ENCODE measurements around the gene TTC28.
A peak's percentile ranks its signal among the peaks of the same experiment; 100 is the strongest.
"Not testable (repeated sequence)": the region's sequence is repeated elsewhere in the genome, so short reads cannot be mapped to it uniquely, and the experiment has no call there.

TTC28 gene

DNA sequence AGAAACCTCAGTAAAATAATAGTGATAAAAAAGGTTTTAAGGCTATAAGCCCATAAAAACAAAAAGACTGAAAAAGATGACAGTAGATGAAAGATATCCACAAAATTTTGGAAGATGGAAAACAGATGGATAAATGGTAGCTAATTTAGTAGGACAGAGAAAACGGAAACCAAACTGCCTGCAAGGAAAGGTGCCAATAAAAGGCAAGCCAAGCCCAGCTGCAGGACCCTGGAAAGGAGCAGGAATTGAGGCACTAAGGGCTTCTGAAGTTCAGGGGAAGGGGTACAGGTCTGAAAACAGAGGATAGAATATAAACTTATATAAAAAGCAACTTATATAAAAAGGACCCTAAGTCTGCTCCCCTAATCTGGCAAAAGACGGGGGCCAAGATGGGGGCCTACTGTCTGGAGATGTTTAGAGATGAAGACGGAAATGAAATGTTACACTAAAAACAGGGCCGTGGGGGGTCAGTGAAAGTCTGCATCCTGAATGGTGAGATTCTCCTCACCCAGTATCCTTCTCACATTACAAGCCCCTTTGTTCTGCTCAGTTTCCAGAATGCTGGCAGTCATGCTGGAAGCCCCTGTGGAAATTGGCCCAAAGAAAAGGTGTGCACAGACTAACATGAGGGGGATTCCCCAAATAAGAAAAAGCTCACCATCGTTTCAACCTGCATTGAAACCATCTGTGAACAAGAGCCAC is 491.3 kb downstream of the TTC28 start:
- DNase-seq (ENCODE audit: low read depth, low spot score), result no peak

DNA sequence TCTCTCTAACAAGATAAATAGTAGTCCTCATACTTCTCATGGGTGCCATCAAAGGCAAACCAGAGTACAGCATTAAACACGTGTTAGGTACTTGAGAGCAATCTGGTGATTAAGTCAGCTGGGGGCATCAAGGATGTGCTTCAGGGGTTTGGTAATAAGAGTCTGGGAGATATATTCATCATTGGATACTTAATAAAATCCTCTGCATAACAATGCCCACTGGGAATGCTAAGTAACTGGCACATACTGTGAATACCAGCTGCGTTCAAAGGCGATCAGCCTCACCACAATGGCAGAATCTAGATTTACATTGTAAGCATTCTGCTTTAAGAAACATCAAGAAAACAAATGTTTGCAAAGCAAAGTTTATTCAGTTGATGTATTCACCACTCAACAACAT is 492.0 kb downstream of the TTC28 start:
- DNase-seq (ENCODE audit: low read depth, low spot score), result no peak

DNA sequence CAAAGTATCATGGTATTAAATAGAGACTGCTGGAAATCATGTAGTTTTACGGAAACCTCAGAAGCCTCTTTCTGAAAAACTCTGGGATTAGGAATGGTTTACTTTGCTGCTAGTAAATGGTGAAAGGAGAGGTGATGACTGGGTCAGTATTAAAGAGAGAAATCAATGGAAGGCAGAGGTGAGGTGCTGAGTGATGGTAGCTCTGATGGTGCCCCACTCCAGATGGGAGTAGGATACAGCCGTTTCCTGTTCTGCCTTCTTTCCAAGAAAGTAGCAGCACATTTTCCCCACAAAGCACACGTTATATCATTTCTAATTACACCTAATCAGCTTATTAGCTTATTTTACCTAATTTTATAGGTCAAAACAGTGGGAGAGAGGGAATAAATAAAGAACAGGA is 493.0 kb downstream of the TTC28 start:
- DNase-seq (ENCODE audit: low read depth, low spot score), result no peak

DNA sequence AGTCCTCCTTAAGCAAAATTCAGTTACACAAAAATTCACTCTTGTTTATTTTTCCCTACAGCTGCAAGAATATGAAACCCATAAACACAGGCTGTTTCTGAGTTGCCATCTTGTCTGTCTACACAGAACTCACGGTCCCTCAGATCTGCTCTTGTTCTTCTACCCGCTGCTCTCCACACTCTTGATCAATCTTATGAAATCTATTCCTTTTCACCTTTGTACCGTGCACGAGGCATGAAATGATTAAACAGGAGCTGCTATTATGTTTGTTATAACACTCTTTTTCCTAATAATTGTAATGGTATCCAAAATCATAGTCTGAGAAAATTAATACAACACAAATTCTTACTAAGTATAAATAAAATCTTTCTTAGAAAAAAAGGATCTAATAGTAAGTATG is 494.5 kb downstream of the TTC28 start:
- DNase-seq (ENCODE audit: low read depth, low spot score), result no peak

DNA sequence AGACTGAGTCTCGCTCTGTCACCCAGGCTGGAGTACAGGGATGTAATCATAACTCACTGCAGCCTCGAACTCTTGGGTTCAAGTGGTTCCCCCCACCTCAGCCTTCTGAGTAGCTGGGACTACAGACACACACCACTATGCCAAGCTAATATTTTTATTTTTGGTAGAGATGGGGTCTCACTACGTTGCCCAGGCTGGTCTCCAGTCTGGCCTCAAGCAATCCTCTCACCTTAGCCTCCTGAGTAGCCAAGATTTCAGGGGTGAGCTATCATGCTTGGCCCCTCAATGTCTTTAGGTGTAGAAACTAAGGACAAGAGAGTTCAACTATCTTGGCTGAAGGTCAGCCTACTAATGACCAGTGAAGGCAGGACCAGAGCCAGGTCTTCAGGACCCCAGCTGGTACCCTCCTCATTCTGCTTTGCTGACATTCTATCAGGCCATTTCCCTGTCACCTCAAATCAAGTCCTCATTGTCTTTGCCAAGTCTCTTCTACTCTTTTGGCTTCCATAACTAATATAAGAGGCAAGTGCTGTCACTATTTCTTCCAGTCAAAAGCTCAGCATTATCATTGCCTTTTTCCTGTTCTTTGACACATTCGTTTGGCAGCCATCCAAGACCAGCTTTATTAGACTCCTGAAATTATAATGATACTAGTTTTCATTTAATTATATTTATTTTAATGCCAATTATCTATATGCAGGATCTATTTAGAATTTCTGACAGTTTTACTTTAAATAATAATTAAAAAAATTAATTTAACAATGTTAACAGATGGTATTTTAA is 496.4 kb downstream of the TTC28 start:
- no peak for DNase-seq (ENCODE audit: low read depth, low spot score)

DNA sequence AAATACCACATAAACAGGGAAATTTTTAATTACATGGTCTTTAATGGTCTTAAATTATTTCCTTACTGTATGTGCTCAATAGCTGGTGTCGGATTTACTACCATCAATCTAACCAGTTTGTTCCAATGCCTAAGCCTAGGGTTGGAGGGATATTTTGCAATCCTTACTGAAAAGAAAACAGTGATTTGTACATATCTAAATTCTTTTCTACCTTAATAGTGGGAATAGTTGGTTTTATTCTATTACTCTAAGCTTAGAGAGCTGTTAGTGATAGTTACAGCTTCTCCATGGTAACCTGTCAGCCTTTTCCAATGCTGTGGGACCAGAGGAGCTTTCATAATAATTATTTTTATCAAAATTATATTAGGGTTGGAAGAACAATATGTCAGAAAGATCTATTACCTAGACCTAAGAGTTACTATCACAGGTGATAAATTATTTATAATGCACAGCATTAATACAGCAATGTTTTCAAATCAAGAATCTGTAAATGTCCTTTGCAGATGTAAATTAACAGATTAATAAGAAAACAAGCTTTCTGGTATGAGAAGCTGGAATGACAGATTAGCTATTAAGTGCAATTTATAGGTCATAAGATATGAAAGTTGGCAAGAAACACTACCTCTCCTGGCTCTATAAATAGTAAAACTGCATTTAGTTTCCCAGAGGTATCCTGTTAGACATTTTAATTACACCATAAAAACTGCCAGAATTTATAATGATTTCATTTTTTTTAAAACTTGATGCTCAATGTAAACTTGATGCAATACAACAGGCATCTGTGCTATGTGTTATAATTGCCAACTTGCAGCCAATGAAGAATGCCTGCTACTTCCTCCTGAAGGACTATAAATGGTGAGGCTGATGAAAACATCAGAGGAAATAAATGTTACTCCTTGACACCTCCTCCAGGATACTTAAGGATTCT is 498.6 kb downstream of the TTC28 start:
- peak; percentile 41 for DNase-seq (ENCODE audit: low read depth, low spot score)

DNA sequence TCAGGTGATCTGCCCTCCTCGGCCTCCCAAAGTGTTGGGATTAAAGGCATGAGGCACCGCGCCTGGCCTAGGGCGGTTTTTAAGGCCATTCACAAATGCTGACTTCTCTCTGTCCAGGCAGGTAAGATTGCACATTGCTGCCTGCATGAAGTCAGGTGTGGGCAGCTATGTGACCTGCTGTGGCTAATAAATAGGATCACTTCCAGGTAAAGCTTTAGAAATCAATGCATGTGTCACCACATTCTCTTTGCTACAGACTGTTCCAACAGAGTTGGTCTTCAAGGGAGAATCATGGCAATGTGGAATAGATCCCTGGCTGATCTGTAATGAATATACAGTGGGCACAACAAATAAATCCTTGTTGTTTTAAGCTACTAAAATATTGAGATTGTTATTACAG is 500.2 kb downstream of the TTC28 start:
- DNase-seq (ENCODE audit: low read depth, low spot score), result no peak

DNA sequence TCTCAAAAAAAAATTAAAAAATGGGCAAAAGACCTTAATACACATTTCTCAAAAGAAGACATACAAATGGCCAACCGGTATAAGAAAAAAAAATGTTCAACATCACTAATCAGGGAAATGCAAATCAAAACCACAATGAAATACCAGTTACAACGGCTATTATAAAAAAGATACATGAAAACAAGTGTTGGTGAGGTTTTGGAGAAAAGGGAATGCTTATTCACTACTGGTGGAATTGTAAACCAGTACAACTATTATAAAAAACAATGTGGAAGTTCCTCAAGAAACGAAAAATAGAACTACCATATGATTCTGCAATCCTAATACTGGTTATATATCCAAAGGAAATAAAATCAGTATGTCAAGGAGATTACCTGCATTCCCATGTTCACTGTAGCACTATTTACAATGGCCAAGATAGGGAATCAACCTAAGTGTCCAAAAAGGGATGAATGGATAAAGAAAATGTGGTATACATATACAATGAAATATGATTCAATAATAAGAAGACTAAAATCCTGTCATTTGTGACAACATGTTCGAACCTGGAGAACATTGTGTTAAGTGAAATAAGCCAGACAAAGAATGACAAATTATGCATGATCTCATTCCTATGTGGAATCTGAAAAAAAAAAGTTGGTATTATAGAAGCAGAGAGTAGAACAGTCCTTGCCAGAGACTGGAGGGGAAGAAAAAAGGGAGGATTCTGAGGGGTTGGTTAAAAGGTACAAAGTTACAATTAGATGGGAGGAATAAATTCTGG is 503.7 kb downstream of the TTC28 start:
- DNase-seq (ENCODE audit: low read depth, low spot score), result no peak

DNA sequence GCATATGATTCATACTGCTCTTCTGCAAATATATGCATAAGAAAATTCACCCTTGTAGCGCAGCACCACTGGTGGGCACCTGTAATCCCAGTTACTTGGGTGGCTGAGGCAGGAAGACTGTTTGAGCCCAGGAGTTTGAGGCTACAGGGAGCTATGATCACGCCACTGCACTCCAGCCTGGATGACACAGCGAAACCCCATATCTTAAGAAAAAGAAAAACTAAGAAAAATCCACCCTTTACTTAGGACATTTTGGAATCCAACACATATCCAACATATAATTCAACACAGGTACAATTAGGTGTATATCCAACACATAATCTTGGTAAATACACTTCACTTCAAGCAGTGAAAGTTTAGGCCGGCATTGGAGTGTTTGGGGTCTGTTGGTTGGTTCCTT is 505.1 kb downstream of the TTC28 start:
- no peak for DNase-seq (ENCODE audit: low read depth, low spot score)

DNA sequence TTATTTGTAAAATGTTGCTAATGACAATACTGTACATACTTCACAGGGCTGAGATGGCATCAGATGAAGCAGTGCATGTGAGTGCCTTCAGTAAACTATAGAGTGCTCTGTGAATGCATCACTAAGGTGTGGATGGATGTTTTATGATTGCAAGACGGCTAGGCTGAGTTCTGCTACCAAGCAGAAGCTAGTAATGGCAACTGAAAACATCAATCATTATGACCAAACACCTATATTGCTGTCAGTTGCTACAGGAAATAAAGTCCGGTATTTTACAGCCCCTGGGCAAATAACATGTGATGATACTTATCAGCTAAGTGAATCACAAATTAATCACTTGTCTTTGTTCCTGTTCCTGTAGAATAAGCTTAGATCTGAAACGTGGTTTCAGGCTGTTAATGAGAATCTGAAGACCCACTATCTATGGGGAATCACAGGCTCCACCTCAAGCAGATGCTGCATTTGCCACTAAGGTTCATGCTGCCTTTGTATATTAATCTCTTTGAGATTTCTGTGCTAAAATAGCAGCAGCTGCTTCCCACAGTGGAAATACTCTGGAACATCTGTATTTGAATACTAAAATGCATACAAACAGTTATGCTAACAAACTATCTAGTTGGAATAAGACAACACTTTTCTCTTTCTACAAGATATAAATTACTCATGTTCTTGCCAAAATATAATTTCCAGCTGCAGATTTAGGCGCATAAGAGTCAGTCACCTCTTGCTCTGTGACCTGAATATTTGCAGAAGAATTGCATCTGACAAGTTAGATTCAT is 506.6 kb downstream of the TTC28 start:
- DNase-seq (ENCODE audit: low read depth, low spot score), result no peak

DNA sequence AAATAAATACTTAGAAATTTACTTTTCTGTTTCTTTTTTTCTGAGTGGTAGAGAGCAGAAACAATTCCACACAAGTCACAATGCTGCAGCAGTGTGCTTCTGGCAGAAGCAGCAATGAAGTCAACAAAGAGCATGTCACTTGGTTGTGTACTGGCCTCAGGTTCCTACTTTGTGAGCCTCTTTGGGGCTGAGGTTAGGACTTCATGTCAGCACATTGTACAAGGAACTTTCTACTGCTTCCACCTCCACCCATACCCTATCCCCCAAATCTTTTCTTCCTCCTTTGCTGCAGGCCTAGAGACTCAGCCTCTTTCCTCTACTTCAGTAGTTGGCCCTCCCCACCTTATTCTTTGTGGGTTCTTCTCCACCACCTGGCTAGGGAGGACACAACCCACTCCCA is 507.9 kb downstream of the TTC28 start:
- DNase-seq (ENCODE audit: low read depth, low spot score), result no peak

DNA sequence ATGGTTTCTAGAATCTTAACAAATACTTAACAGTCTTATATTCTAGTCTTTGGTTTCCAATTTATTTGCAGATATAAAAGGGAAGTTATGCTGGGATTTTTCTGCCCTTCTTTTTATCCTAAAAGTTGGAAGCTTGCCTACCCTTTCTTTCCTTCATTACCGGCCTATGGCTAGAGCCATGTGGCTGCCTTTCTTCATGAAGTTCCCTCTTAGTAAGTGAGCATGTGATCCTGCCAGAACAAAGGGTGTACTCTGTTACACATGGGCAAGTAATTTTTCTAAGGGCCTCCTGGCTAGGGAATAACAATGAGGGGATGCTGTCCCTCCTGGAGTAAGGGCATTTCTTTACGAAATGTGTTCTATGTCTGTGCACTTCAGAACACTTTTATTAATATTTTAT is 508.5 kb downstream of the TTC28 start:
- DNase-seq (ENCODE audit: low read depth, low spot score), result peak; percentile 78

DNA sequence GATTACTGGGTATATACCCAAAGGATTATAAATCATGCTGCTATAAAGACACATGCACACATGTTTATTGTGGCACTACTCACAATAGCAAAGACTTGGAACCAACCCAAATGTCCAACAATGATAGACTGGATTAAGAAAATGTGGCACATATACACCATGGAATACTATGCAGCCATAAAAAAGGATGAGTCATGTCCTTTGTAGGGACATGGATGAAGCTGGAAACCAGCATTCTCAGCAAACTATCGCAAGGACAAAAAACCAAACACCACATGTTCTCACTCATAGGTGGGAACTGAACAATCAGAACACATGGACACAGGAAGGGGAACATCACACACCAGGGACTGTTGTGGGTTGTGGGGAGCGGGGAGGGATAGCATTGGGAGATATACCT is 510.3 kb downstream of the TTC28 start:
- not testable (repeated sequence) for DNase-seq (ENCODE audit: low read depth, low spot score)

DNA sequence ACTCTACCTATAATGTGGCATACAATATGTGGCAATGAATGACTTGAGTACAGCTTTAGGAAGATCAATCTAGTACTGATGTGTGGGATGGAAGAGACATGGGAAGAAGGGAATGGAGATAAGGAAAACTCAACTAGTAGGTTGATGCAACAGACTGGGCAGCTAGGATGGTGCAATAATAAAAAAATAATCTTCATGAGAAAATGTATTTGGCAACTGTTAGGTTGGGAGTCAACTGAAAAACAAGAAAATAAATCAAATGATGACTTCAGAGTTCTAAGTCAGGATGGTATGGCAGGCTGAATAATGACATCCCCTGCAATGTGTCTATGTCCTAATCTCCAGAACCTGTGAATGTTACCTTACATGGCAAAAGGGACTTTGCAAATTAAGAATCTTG is 523.8 kb downstream of the TTC28 start:
- DNase-seq (ENCODE audit: low read depth, low spot score), result no peak

DNA sequence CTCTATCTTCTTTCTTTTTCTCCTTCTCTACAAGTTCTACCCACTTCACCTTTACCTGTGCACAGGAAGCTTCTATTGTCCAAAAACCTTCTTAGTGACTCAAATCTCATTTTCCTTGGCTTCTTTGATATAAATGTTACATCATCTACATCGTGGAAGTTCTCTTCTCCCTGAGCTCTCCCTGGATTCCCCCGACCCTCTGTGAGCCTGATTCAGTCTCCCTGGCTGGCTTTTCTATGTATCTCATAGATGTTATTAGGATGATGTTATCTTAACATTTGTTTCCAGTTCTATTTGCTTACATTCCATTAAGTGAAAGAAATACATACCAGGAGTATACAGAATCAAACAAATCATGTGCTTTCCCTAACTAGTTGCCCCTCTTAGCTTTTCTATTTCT is 524.8 kb downstream of the TTC28 start:
- no peak for DNase-seq (ENCODE audit: low read depth, low spot score)

DNA sequence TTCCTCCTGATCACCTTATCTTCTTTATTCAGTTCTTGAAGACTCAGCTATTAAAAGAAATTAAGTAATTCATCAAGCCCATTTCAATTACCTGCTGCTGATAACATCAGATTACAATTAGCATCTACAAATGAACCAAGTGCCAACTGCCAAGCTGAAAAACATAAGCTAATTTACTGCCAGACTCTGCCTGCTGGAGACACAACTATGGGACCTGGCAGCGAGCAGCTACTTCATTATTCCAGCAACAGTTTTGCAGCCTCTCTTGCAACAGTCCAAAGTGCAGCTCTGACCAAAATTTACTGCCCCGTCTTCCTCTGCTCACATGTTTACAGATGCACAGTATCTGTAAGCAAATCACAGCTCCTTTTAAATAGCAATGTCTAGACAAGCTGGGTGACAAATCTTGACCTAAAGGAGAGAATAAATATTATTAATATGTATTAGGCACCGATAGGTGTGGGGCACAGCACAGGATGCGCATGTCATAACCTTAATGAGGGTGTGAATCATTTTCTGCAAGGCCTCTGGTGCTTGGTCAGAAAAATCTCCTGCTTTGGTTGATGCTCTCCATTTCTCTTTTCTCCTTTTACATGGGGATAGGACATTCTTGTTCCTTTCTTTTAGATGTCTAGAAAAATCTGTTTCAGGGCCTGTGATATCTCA is 528.4 kb downstream of the TTC28 start:
- no peak for DNase-seq (ENCODE audit: low read depth, low spot score)

DNA sequence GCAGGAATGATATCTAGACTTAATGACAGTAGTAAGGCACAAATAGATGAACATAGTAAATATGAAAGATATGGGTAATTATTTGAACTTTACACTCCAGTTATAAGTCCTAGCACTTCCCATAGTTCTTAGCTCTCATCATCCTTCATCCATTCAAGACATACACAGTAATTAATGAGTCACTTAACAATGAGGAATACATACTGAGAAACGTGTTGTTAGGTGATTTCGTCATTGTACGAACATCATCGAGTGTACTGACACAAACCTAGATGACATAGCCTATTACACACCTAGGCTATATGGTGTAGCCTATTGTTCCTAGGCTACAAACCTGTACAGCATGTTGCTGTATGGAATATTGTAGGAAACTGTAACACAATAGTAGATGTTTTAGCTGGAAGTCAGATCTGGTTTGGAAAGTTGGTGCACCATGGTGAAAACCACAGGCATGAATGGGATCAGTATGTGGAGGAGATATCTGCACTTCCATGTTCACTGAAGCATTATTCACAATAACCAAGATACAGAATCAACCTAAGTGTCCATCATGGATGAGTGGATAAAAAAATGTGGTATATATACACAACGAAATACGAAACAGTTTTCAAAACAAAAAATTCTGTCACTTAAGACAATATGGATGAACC is 530.7 kb downstream of the TTC28 start:
- DNase-seq (ENCODE audit: low read depth, low spot score), result peak; percentile 30

DNA sequence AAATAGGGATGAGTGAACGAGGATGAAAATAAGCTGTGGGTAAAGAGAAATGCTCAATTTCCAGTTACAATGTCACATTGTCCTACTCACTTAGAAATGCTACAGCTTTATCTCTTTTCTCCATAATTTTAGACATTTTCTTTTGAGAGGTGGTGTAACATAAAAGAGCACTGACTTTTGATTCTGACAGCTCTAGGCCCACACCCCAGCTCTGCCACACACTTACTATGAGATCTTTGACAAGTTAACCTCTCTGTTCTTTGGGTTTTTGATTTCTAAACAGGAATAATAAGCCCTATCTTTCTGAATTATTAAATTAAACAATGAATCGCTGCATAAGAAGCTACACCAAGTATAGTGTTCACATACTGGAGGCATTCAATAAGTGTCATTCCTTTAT is 532.2 kb downstream of the TTC28 start:
- DNase-seq (ENCODE audit: low read depth, low spot score), result no peak

DNA sequence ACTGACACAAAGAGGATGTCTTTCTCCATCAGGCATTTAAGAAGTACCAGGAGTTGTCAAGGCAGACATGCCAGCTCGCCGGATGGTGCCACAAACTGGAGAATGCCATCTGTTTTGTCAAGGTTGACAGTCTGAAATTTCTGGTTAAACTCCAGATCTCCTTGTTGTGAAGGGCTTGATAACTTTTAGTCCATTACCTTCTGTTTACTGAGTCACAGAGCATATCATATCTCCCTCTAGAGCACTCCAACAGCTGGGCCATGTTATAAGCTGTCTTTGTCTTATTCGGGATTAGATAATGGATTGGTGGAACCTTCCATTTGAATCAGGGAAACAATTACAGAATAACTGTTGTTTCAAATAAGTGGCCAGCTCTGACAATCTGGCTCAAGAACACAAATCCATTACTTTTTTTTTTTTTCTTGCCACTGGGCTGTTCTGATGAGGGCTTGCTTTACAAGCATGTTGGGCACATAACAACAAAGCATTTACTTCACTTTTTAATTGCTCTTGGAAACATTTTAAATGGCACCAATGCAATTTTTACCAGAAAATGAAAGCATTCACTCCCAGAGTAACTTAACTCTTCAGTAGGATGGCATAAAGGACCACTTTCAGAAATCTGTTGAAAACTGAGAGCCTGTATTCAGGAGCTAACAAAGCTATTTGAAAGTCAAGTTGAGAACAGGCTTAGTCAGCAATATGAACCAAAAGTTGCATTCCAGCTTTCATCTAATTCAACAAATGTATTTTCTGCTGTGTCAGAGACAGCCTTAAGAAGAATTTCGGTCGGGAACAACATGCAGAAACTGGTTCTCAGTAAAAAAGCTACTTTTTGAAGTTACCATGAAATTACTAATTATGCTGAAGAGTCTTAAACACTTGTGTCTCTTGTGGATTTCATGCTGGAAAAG is 533.0 kb downstream of the TTC28 start:
- DNase-seq (ENCODE audit: low read depth, low spot score), result peak; percentile 34

Measured in astrocyte of the hippocampus (primary cell).